Renal pelvis (tissue), 4 donors: ENCODE measurements around the gene RPTOR. TPM values are rescaled to one million over a fixed set of nuclear protein-coding genes. Genes with fewer than 3 reads are reported as not detected.
A peak's percentile ranks its signal among the peaks of the same experiment; 100 is the strongest.
"Not testable (repeated sequence)": the region's sequence is repeated elsewhere in the genome, so short reads cannot be mapped to it uniquely, and the experiment has no call there.

Experiments
- DNase-seq: peaks from one replicate; pipeline ENCODE4 v3.0.0-alpha.2; 2013
- polyA plus RNA-seq, 3 donors: library from polyadenylated mRNA; unstranded; fragments of 120-200 nt; gene quantifications; one replicate each; pipeline ENCODE4 v1.2.1, GENCODE V29; 2013; ENCODE audit not compliant: insufficient read length in 3 of 3

The RPTOR gene
- polyA plus RNA-seq, 3 donors: 20.7 to 25.0 (median 22.9) TPM

GRCh38 chr17:80692931-80693467 lies 148.4 kb downstream of the RPTOR start:
- DNase-seq: no peak

- no peak for DNase-seq
Observed at GRCh38 chr17:80693511-80693910, 148.9 kb downstream of the RPTOR start.

- DNase-seq: no peak
Observed at GRCh38 chr17:80694085-80694991, 149.7 kb downstream of the RPTOR start.

GRCh38 chr17:80694992-80695912 lies 150.6 kb downstream of the RPTOR start:
- peak; percentile 42 for DNase-seq

GRCh38 chr17:80695979-80696378 lies 151.3 kb downstream of the RPTOR start:
- DNase-seq: no peak

GRCh38 chr17:80696456-80696855 lies 151.8 kb downstream of the RPTOR start:
- no peak for DNase-seq

GRCh38 chr17:80696964-80697363 lies 152.3 kb downstream of the RPTOR start:
- DNase-seq: no peak

GRCh38 chr17:80698297-80698696 lies 153.7 kb downstream of the RPTOR start:
- DNase-seq: no peak

- DNase-seq: not testable (repeated sequence)
Observed at GRCh38 chr17:80699205-80699604, 154.6 kb downstream of the RPTOR start.

GRCh38 chr17:80701730-80702129 lies 157.1 kb downstream of the RPTOR start:
- no peak for DNase-seq

GRCh38 chr17:80702315-80703141 lies 157.9 kb downstream of the RPTOR start:
- no peak for DNase-seq

- DNase-seq: no peak
Observed at GRCh38 chr17:80703142-80703478, 158.5 kb downstream of the RPTOR start.

- no peak for DNase-seq
Observed at GRCh38 chr17:80704381-80704819, 159.8 kb downstream of the RPTOR start.

GRCh38 chr17:80704894-80705293 lies 160.3 kb downstream of the RPTOR start:
- DNase-seq: no peak

GRCh38 chr17:80705988-80706387 lies 161.3 kb downstream of the RPTOR start:
- no peak for DNase-seq

GRCh38 chr17:80706463-80706867 lies 161.8 kb downstream of the RPTOR start:
- DNase-seq: no peak

GRCh38 chr17:80708480-80708879 lies 163.8 kb downstream of the RPTOR start:
- no peak for DNase-seq

- DNase-seq: no peak
Observed at GRCh38 chr17:80709090-80709695, 164.6 kb downstream of the RPTOR start.

- no peak for DNase-seq
Observed at GRCh38 chr17:80710714-80711302, 166.2 kb downstream of the RPTOR start.

GRCh38 chr17:80712089-80712488 lies 167.5 kb downstream of the RPTOR start:
- no peak for DNase-seq

GRCh38 chr17:80712606-80713005 lies 168.0 kb downstream of the RPTOR start:
- DNase-seq: no peak
